ENCODE results near the gene MEST.
"Not testable (repeated sequence)": the region's sequence is repeated elsewhere in the genome, so short reads cannot be mapped to it uniquely, and the experiment has no call there.

MEST gene

GRCh38 chr7:130491841-130492522 is at the start of gene MEST:
Gene MEST (plus strand): TSS chr7:130492085. CDS start chr7:130492314, 229 bp downstream.
- Mint-ChIP-seq H3K4me3 (peak within 1 kb of the TSS; percentile 86), H3K4me1 (ENCODE audit: low read depth) (peaks cover 20% of the 10 kb centered on the region), H3K36me3 (peaks cover 5% of the 10 kb centered on the region), H3K9me3 (ENCODE audit: low read depth) (no peaks in the 10 kb centered on the region), H3K27me3 (peaks cover 4% of the 10 kb centered on the region), H3K27ac (no peak within 1 kb of the TSS)

- no peaks in the 10 kb centered on the region for H3K9me3 Mint-ChIP-seq (ENCODE audit: low read depth)
- no peak overlapping the region for H3K4me3 Mint-ChIP-seq
- no peak overlapping the region for H3K27ac Mint-ChIP-seq
- H3K4me1 Mint-ChIP-seq (ENCODE audit: low read depth): peaks cover 50% of the 10 kb centered on the region
- peaks cover 5% of the 10 kb centered on the region for H3K36me3 Mint-ChIP-seq
- H3K27me3 Mint-ChIP-seq: no peaks in the 10 kb centered on the region
Measured at GRCh38 chr7:130442601-130443000, 49.3 kb upstream of the MEST start.

GRCh38 chr7:130444234-130444633 is 47.7 kb upstream of the MEST start:
- no peaks in the 10 kb centered on the region for H3K27me3 Mint-ChIP-seq
- no peak overlapping the region for H3K27ac Mint-ChIP-seq
- H3K36me3 Mint-ChIP-seq: peaks cover 8% of the 10 kb centered on the region
- peaks cover 3% of the 10 kb centered on the region for H3K9me3 Mint-ChIP-seq (ENCODE audit: low read depth)
- H3K4me3 Mint-ChIP-seq: peak overlapping the region; percentile 17
- H3K4me1 Mint-ChIP-seq (ENCODE audit: low read depth): peaks cover 37% of the 10 kb centered on the region

GRCh38 chr7:130444751-130445407 is 47.0 kb upstream of the MEST start:
- H3K9me3 Mint-ChIP-seq (ENCODE audit: low read depth): peaks cover 3% of the 10 kb centered on the region
- peaks cover 8% of the 10 kb centered on the region for H3K36me3 Mint-ChIP-seq
- H3K27ac Mint-ChIP-seq: peak overlapping the region; percentile 50
- H3K27me3 Mint-ChIP-seq: no peaks in the 10 kb centered on the region
- peak overlapping the region; percentile 17 for H3K4me3 Mint-ChIP-seq
- peaks cover 32% of the 10 kb centered on the region for H3K4me1 Mint-ChIP-seq (ENCODE audit: low read depth)

- Mint-ChIP-seq H3K4me3 (no peak overlapping the region), H3K27me3 (no peaks in the 10 kb centered on the region), H3K9me3 (ENCODE audit: low read depth) (peaks cover 3% of the 10 kb centered on the region), H3K4me1 (ENCODE audit: low read depth) (peaks cover 23% of the 10 kb centered on the region), H3K27ac (no peak overlapping the region), H3K36me3 (peaks cover 8% of the 10 kb centered on the region)
Measured at GRCh38 chr7:130446259-130446658, 45.6 kb upstream of the MEST start.

- H3K27me3 Mint-ChIP-seq; H3K36me3 Mint-ChIP-seq; H3K27ac Mint-ChIP-seq; H3K4me3 Mint-ChIP-seq; H3K9me3 Mint-ChIP-seq (ENCODE audit: low read depth): not testable (repeated sequence)
- peaks cover 17% of the 10 kb centered on the region for H3K4me1 Mint-ChIP-seq (ENCODE audit: low read depth)
Measured at GRCh38 chr7:130451344-130451743, 40.5 kb upstream of the MEST start.

- Mint-ChIP-seq H3K9me3 (ENCODE audit: low read depth) (peaks cover 3% of the 10 kb centered on the region), H3K4me3 (no peak overlapping the region), H3K27me3 (no peaks in the 10 kb centered on the region), H3K36me3 (peaks cover 4% of the 10 kb centered on the region), H3K4me1 (ENCODE audit: low read depth) (peaks cover 18% of the 10 kb centered on the region), H3K27ac (no peak overlapping the region)
Measured at GRCh38 chr7:130452951-130453350, 38.9 kb upstream of the MEST start.

- H3K4me1 Mint-ChIP-seq (ENCODE audit: low read depth): peaks cover 29% of the 10 kb centered on the region
- H3K27ac Mint-ChIP-seq: no peak overlapping the region
- H3K27me3 Mint-ChIP-seq: no peaks in the 10 kb centered on the region
- peaks cover 9% of the 10 kb centered on the region for H3K36me3 Mint-ChIP-seq
- peaks cover 8% of the 10 kb centered on the region for H3K9me3 Mint-ChIP-seq (ENCODE audit: low read depth)
- no peak overlapping the region for H3K4me3 Mint-ChIP-seq
Measured at GRCh38 chr7:130454959-130455358, 36.9 kb upstream of the MEST start.

- peaks cover 9% of the 10 kb centered on the region for H3K36me3 Mint-ChIP-seq
- peak overlapping the region; percentile 82 for H3K27ac Mint-ChIP-seq
- peaks cover 8% of the 10 kb centered on the region for H3K9me3 Mint-ChIP-seq (ENCODE audit: low read depth)
- H3K4me3 Mint-ChIP-seq: peak overlapping the region; percentile 76
- no peaks in the 10 kb centered on the region for H3K27me3 Mint-ChIP-seq
- peaks cover 29% of the 10 kb centered on the region for H3K4me1 Mint-ChIP-seq (ENCODE audit: low read depth)
Measured at GRCh38 chr7:130458257-130458656, 33.6 kb upstream of the MEST start.

- no peak overlapping the region for H3K4me3 Mint-ChIP-seq
- H3K9me3 Mint-ChIP-seq (ENCODE audit: low read depth): peaks cover 8% of the 10 kb centered on the region
- H3K27me3 Mint-ChIP-seq: no peaks in the 10 kb centered on the region
- H3K4me1 Mint-ChIP-seq (ENCODE audit: low read depth): peaks cover 23% of the 10 kb centered on the region
- peaks cover 9% of the 10 kb centered on the region for H3K36me3 Mint-ChIP-seq
- H3K27ac Mint-ChIP-seq: no peak overlapping the region
Measured at GRCh38 chr7:130461272-130461671, 30.6 kb upstream of the MEST start.

GRCh38 chr7:130463553-130464434 is 28.1 kb upstream of the MEST start:
- H3K4me1 Mint-ChIP-seq (ENCODE audit: low read depth): peaks cover 15% of the 10 kb centered on the region
- no peak overlapping the region for H3K4me3 Mint-ChIP-seq
- H3K27ac Mint-ChIP-seq: no peak overlapping the region
- H3K36me3 Mint-ChIP-seq: peaks cover 9% of the 10 kb centered on the region
- H3K9me3 Mint-ChIP-seq (ENCODE audit: low read depth): peaks cover 4% of the 10 kb centered on the region
- H3K27me3 Mint-ChIP-seq: no peaks in the 10 kb centered on the region

- Mint-ChIP-seq H3K27ac (no peak overlapping the region), H3K4me3 (no peak overlapping the region), H3K27me3 (no peaks in the 10 kb centered on the region), H3K4me1 (ENCODE audit: low read depth) (peaks cover 12% of the 10 kb centered on the region), H3K9me3 (ENCODE audit: low read depth) (no peaks in the 10 kb centered on the region), H3K36me3 (no peaks in the 10 kb centered on the region)
Measured at GRCh38 chr7:130468612-130469011, 23.3 kb upstream of the MEST start.

GRCh38 chr7:130471974-130472373 is 19.9 kb upstream of the MEST start:
- Mint-ChIP-seq H3K27ac (no peak overlapping the region), H3K4me3 (no peak overlapping the region), H3K36me3 (no peaks in the 10 kb centered on the region), H3K4me1 (ENCODE audit: low read depth) (peaks cover 2% of the 10 kb centered on the region), H3K9me3 (ENCODE audit: low read depth) (no peaks in the 10 kb centered on the region), H3K27me3 (no peaks in the 10 kb centered on the region)

- no peak overlapping the region for H3K27ac Mint-ChIP-seq
Measured at GRCh38 chr7:130473289-130473688, 18.6 kb upstream of the MEST start.

GRCh38 chr7:130473876-130474275 is 18.0 kb upstream of the MEST start:
- Mint-ChIP-seq H3K36me3 (peaks cover 2% of the 10 kb centered on the region), H3K4me3 (no peak overlapping the region)

More at GRCh38 chr7:130473289-130473688, 18.6 kb upstream of the MEST start:
- Mint-ChIP-seq H3K9me3 (ENCODE audit: low read depth) (peaks cover under 1% of the 10 kb centered on the region), H3K4me3 (no peak overlapping the region), H3K36me3 (peaks cover 2% of the 10 kb centered on the region), H3K27me3 (no peaks in the 10 kb centered on the region), H3K4me1 (ENCODE audit: low read depth) (peaks cover 2% of the 10 kb centered on the region)

More at GRCh38 chr7:130473876-130474275, 18.0 kb upstream of the MEST start:
- Mint-ChIP-seq H3K9me3 (ENCODE audit: low read depth) (peaks cover 3% of the 10 kb centered on the region), H3K4me1 (ENCODE audit: low read depth) (peaks cover 2% of the 10 kb centered on the region), H3K27me3 (no peaks in the 10 kb centered on the region), H3K27ac (no peak overlapping the region)

Measured in activated naive CD8-positive, alpha-beta T cell (primary cell).